ENCODE data around the gene SETD2. TPM values are rescaled to one million over a fixed set of nuclear protein-coding genes. Genes with fewer than 3 reads are reported as not detected.
"Not testable (repeated sequence)": the region's sequence is repeated elsewhere in the genome, so short reads cannot be mapped to it uniquely, and the experiment has no call there.

The SETD2 gene
- total and polyA plus RNA-seq, 4 donors, result 12.9 to 62.5 (median 33.5) TPM

GRCh38 chr3:47117807-47118364, 46.0 kb downstream of the SETD2 start:
- DNase-seq (no peak), ATAC-seq (ENCODE audit: low FRiP score) (no peak)
- H3K4me3 ChIP-seq (ENCODE audit: low read length in 2 of 2), result no peak overlapping the region
- H3K27ac ChIP-seq (ENCODE audit: low read depth in 1 of 2, low read length in 2 of 2), result no peak overlapping the region
- 73 to 83% methylated on average over 3 of the region's 3 CpGs for WGBS, 2 donors
- intact Hi-C loops (cut with DNase I), result no loop called here
- no peaks in the 10 kb centered on the region for H3K4me1 ChIP-seq (ENCODE audit: control insufficient read depth in 1 of 2, insufficient read depth in 2 of 2, low read length in 2 of 2)
- H3K27me3 ChIP-seq (ENCODE audit: control insufficient read depth in 1 of 2, insufficient read depth in 2 of 2, low read length in 1 of 2), result no peaks in the 10 kb centered on the region
- H3K36me3 ChIP-seq (ENCODE audit: control insufficient read depth in 1 of 2, insufficient read depth in 2 of 2, low read length in 1 of 2), result no peaks in the 10 kb centered on the region
- H3K9me3 ChIP-seq (ENCODE audit: control insufficient read depth, low read length), result no peaks in the 10 kb centered on the region

DNA sequence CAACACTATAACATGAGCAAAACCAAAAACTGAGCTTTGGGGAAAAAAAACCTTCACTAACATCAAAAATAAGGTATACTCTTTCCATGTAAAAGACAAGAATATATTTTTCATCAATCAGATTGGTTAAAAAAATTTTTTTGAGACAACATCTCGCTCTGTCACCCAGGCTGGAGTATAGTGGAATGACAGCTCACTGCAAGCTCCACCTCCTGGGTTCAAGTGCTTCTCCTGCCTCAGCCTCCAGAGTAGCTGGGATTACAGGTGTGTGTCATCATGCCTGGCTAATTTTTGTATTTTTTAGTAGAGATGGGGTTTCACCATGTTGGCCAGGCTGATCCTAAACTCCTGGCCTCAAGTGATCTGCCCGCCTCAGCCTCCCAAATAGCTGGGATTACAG, 48.4 kb downstream of the SETD2 start:
- intact Hi-C loops (cut with DNase I); H3K27ac ChIP-seq (ENCODE audit: low read depth in 1 of 2, low read length in 2 of 2); ATAC-seq (ENCODE audit: low FRiP score); H3K9me3 ChIP-seq (ENCODE audit: control insufficient read depth, low read length); H3K4me3 ChIP-seq (ENCODE audit: low read length in 2 of 2); H3K36me3 ChIP-seq (ENCODE audit: control insufficient read depth in 1 of 2, insufficient read depth in 2 of 2, low read length in 1 of 2); H3K27me3 ChIP-seq (ENCODE audit: control insufficient read depth in 1 of 2, insufficient read depth in 2 of 2, low read length in 1 of 2); H3K4me1 ChIP-seq (ENCODE audit: control insufficient read depth in 1 of 2, insufficient read depth in 2 of 2, low read length in 2 of 2); DNase-seq: not testable (repeated sequence)
- WGBS, 2 donors, result 95 to 100% methylated on average over 2 of the region's 2 CpGs

- intact Hi-C loops (cut with DNase I), result no loop called here
- H3K27me3 ChIP-seq (ENCODE audit: control insufficient read depth in 1 of 2, insufficient read depth in 2 of 2, low read length in 1 of 2), result no peaks in the 10 kb centered on the region
- H3K9me3 ChIP-seq (ENCODE audit: control insufficient read depth, low read length), result no peaks in the 10 kb centered on the region
- no peak overlapping the region for H3K4me3 ChIP-seq (ENCODE audit: low read length in 2 of 2)
- no peak for ATAC-seq (ENCODE audit: low FRiP score)
- H3K36me3 ChIP-seq (ENCODE audit: control insufficient read depth in 1 of 2, insufficient read depth in 2 of 2, low read length in 1 of 2), result no peaks in the 10 kb centered on the region
- H3K27ac ChIP-seq (ENCODE audit: low read depth in 1 of 2, low read length in 2 of 2), result no peak overlapping the region
- DNase-seq, result no peak
- 86 to 95% methylated on average over 5 of the region's 5 CpGs for WGBS, 2 donors
- no peaks in the 10 kb centered on the region for H3K4me1 ChIP-seq (ENCODE audit: control insufficient read depth in 1 of 2, insufficient read depth in 2 of 2, low read length in 2 of 2)
Measured at GRCh38 chr3:47113669-47114365, 50.1 kb downstream of the SETD2 start.

GRCh38 chr3:47112997-47113396, 50.9 kb downstream of the SETD2 start:
- Histone ChIP-seq H3K4me3 (ENCODE audit: low read length in 2 of 2) (no peak overlapping the region), H3K36me3 (ENCODE audit: control insufficient read depth in 1 of 2, insufficient read depth in 2 of 2, low read length in 1 of 2) (no peaks in the 10 kb centered on the region), H3K9me3 (ENCODE audit: control insufficient read depth, low read length) (no peaks in the 10 kb centered on the region), H3K27me3 (ENCODE audit: control insufficient read depth in 1 of 2, insufficient read depth in 2 of 2, low read length in 1 of 2) (no peaks in the 10 kb centered on the region), H3K4me1 (ENCODE audit: control insufficient read depth in 1 of 2, insufficient read depth in 2 of 2, low read length in 2 of 2) (no peaks in the 10 kb centered on the region), H3K27ac (ENCODE audit: low read depth in 1 of 2, low read length in 2 of 2) (no peak overlapping the region)
- intact Hi-C loops (cut with DNase I), result no loop called here
- DNase-seq (no peak), ATAC-seq (ENCODE audit: low FRiP score) (no peak)
- 96 to 98% methylated on average over 2 of the region's 2 CpGs for WGBS, 2 donors

- Histone ChIP-seq H3K4me3 (ENCODE audit: low read length in 2 of 2) (no peak overlapping the region), H3K36me3 (ENCODE audit: control insufficient read depth in 1 of 2, insufficient read depth in 2 of 2, low read length in 1 of 2) (peaks cover 0 to 7% of the 10 kb centered on the region in 2 donors), H3K9me3 (ENCODE audit: control insufficient read depth, low read length) (no peaks in the 10 kb centered on the region), H3K27ac (ENCODE audit: low read depth in 1 of 2, low read length in 2 of 2) (no peak overlapping the region), H3K4me1 (ENCODE audit: control insufficient read depth in 1 of 2, insufficient read depth in 2 of 2, low read length in 2 of 2) (no peaks in the 10 kb centered on the region), H3K27me3 (ENCODE audit: control insufficient read depth in 1 of 2, insufficient read depth in 2 of 2, low read length in 1 of 2) (no peaks in the 10 kb centered on the region)
- no peak for DNase-seq
- intact Hi-C loops (cut with DNase I), result no loop called here
- WGBS, 2 donors, result 95 to 97% methylated on average over 9 of the region's 9 CpGs
- no peak for ATAC-seq (ENCODE audit: low FRiP score)
Measured at GRCh38 chr3:47109393-47109792, 54.5 kb downstream of the SETD2 start.

GRCh38 chr3:47108546-47108945, 55.4 kb downstream of the SETD2 start:
- H3K27me3 ChIP-seq (ENCODE audit: control insufficient read depth in 1 of 2, insufficient read depth in 2 of 2, low read length in 1 of 2), result no peaks in the 10 kb centered on the region
- H3K27ac ChIP-seq (ENCODE audit: low read depth in 1 of 2, low read length in 2 of 2), result no peak overlapping the region
- no peaks in the 10 kb centered on the region for H3K9me3 ChIP-seq (ENCODE audit: control insufficient read depth, low read length)
- intact Hi-C loops (cut with DNase I), result no loop called here
- H3K4me1 ChIP-seq (ENCODE audit: control insufficient read depth in 1 of 2, insufficient read depth in 2 of 2, low read length in 2 of 2), result no peaks in the 10 kb centered on the region
- H3K4me3 ChIP-seq (ENCODE audit: low read length in 2 of 2), result no peak overlapping the region
- no peak for DNase-seq
- ATAC-seq (ENCODE audit: low FRiP score), result no peak
- H3K36me3 ChIP-seq (ENCODE audit: control insufficient read depth in 1 of 2, insufficient read depth in 2 of 2, low read length in 1 of 2), result peaks cover 0 to 7% of the 10 kb centered on the region in 2 donors
- 81 to 91% methylated on average over 1 of the region's 1 CpG for WGBS, 2 donors

GRCh38 chr3:47104259-47104658, 59.7 kb downstream of the SETD2 start:
- DNase-seq, result no peak
- Histone ChIP-seq H3K9me3 (ENCODE audit: control insufficient read depth, low read length) (no peaks in the 10 kb centered on the region), H3K27me3 (ENCODE audit: control insufficient read depth in 1 of 2, insufficient read depth in 2 of 2, low read length in 1 of 2) (no peaks in the 10 kb centered on the region), H3K4me1 (ENCODE audit: control insufficient read depth in 1 of 2, insufficient read depth in 2 of 2, low read length in 2 of 2) (no peaks in the 10 kb centered on the region), H3K27ac (ENCODE audit: low read depth in 1 of 2, low read length in 2 of 2) (no peak overlapping the region), H3K4me3 (ENCODE audit: low read length in 2 of 2) (no peak overlapping the region), H3K36me3 (ENCODE audit: control insufficient read depth in 1 of 2, insufficient read depth in 2 of 2, low read length in 1 of 2) (peaks cover 0 to 7% of the 10 kb centered on the region in 2 donors)
- intact Hi-C loops (cut with DNase I), result no loop called here
- no peak for ATAC-seq (ENCODE audit: low FRiP score)

DNA sequence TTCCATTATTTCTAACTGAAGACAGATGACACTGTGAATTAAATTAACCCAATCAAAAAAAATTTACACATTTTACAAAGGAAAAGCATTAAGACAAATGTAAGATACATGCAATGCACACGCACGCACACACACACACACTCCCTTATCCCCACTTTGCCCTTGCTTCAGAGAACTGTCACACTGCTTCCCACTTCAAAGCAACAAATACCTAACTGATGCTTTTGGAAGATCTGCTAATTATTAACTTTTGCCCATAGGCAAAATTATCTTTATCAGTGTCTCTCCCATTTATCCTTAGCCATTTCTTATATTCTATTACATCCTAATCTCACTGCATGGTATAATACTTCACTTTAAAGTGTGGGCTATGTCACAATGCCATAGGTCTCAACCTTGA, 60.3 kb downstream of the SETD2 start:
- intact Hi-C loops (cut with DNase I), result no loop called here
- H3K27ac ChIP-seq (ENCODE audit: low read depth in 1 of 2, low read length in 2 of 2), result no peak overlapping the region
- ATAC-seq (ENCODE audit: low FRiP score), result no peak
- WGBS, 2 donors, result 51 to 65% methylated on average over 2 of the region's 2 CpGs
- H3K4me3 ChIP-seq (ENCODE audit: low read length in 2 of 2), result no peak overlapping the region
- no peaks in the 10 kb centered on the region for H3K4me1 ChIP-seq (ENCODE audit: control insufficient read depth in 1 of 2, insufficient read depth in 2 of 2, low read length in 2 of 2)
- no peaks in the 10 kb centered on the region for H3K27me3 ChIP-seq (ENCODE audit: control insufficient read depth in 1 of 2, insufficient read depth in 2 of 2, low read length in 1 of 2)
- DNase-seq, result no peak
- no peaks in the 10 kb centered on the region for H3K9me3 ChIP-seq (ENCODE audit: control insufficient read depth, low read length)
- peaks cover 0 to 7% of the 10 kb centered on the region in 2 donors for H3K36me3 ChIP-seq (ENCODE audit: control insufficient read depth in 1 of 2, insufficient read depth in 2 of 2, low read length in 1 of 2)

- H3K9me3 ChIP-seq (ENCODE audit: control insufficient read depth, low read length), result no peaks in the 10 kb centered on the region
- intact Hi-C loops (cut with DNase I), result no loop called here
- WGBS, 2 donors, result 95 to 98% methylated on average over 6 of the region's 6 CpGs
Measured at GRCh38 chr3:47102081-47102600, 61.8 kb downstream of the SETD2 start.

More at GRCh38 chr3:47102081-47102600, 61.8 kb downstream of the SETD2 start:
- ATAC-seq (ENCODE audit: low FRiP score) (no peak), DNase-seq (no peak)
- H3K4me1 ChIP-seq (ENCODE audit: control insufficient read depth in 1 of 2, insufficient read depth in 2 of 2, low read length in 2 of 2), result no peaks in the 10 kb centered on the region
- H3K36me3 ChIP-seq (ENCODE audit: control insufficient read depth in 1 of 2, insufficient read depth in 2 of 2, low read length in 1 of 2), result peaks cover 0 to 7% of the 10 kb centered on the region in 2 donors
- no peaks in the 10 kb centered on the region for H3K27me3 ChIP-seq (ENCODE audit: control insufficient read depth in 1 of 2, insufficient read depth in 2 of 2, low read length in 1 of 2)
- no peak overlapping the region for H3K4me3 ChIP-seq (ENCODE audit: low read length in 2 of 2)
- no peak overlapping the region for H3K27ac ChIP-seq (ENCODE audit: low read depth in 1 of 2, low read length in 2 of 2)

Data from aorta (tissue), 5 donors.